AG09309 (cell line): ENCODE data around the gene SLC49A4.
A peak's percentile ranks its signal among the peaks of the same experiment; 100 is the strongest.

Experiments used
- DNase-seq: peaks from one replicate; pipeline ENCODE4 v3.0.0-alpha.2; 2010; ENCODE audit warnings: low read depth
- H3K4me3 ChIP-seq: 2 replicates; pipeline ENCODE4 v1.5.1; 2011; ENCODE audit warnings: mild to moderate bottlenecking, low read depth, low read length, moderate library complexity; ENCODE audit not compliant: control insufficient read depth
- TF ChIP-seq, protein P1 (sequence below): IDR thresholded peaks from 2 replicates; pipeline ENCODE4 v1.5.1; 2011; ENCODE audit warnings: mild to moderate bottlenecking, low read depth, low read length, inconsistent platforms; ENCODE audit not compliant: insufficient read depth, control insufficient read depth; ENCODE audit errors: missing control alignments

Gene SLC49A4

DNA sequence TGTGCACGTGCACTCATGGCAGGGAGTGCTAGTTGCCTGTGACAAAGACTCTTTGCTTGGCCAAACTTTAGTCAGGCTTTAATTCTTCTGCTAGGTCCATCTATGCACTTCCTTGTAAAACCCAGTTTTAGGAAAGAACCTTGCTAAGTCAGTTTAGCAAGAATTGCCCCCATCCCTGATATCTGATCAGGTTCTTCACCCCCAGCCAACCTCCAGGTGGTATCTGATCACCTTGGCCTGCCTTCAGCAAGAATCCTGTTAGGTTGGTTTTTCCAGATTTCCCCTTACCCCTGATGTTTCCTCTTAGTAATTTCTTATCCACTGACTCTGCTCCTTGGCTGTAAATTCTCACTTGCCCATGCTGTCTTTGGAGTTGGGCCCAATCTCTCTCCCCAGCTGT is 9.6 kb upstream of the SLC49A4 start:
- no peak overlapping the region for H3K4me3 ChIP-seq
- no peak for DNase-seq
- TF ChIP-seq, protein P1, sequence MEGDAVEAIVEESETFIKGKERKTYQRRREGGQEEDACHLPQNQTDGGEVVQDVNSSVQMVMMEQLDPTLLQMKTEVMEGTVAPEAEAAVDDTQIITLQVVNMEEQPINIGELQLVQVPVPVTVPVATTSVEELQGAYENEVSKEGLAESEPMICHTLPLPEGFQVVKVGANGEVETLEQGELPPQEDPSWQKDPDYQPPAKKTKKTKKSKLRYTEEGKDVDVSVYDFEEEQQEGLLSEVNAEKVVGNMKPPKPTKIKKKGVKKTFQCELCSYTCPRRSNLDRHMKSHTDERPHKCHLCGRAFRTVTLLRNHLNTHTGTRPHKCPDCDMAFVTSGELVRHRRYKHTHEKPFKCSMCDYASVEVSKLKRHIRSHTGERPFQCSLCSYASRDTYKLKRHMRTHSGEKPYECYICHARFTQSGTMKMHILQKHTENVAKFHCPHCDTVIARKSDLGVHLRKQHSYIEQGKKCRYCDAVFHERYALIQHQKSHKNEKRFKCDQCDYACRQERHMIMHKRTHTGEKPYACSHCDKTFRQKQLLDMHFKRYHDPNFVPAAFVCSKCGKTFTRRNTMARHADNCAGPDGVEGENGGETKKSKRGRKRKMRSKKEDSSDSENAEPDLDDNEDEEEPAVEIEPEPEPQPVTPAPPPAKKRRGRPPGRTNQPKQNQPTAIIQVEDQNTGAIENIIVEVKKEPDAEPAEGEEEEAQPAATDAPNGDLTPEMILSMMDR: no peak

- TF ChIP-seq, protein P1: no peak
- H3K4me3 ChIP-seq: no peak overlapping the region
- no peak for DNase-seq
Observed at GRCh38 chr3:122786066-122786465, 8.8 kb upstream of the SLC49A4 start.

- DNase-seq: no peak
- TF ChIP-seq, protein P1: no peak
- H3K4me3 ChIP-seq: no peak overlapping the region
Observed at GRCh38 chr3:122787872-122788271, 7.0 kb upstream of the SLC49A4 start.

DNA sequence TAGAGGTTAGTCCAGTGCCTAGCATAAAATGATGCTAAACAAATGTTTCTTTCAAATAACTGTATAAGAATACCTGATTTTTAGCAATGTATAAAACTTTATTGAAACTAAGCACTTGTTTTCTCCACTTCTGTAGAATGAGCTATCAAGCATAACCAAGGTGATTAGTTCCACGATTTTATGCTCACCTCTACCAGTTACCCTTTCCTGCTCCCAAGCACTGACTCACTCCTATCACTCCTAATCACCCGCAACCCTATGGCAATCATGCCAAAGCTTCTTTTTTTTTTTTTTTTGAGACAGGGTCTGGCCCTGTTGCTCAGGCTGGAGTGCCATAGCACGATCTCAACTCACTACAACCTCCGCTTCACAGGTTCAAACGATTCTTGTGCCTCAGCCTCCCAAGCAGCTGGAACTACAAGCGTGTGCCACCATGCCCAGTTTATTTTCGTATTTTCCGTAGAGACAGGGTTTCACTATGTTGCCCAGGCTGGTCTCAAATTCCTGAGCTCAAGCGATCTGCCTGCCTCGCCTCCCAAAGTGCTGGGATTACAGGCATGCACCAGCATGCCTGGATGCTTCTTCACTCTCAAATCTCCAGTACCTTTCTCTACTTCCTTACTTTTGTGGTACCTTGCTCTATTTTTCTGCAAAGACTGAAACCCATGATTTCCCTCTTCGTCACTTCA is 5.1 kb upstream of the SLC49A4 start:
- H3K4me3 ChIP-seq: no peak overlapping the region
- TF ChIP-seq, protein P1: no peak
- no peak for DNase-seq

DNA sequence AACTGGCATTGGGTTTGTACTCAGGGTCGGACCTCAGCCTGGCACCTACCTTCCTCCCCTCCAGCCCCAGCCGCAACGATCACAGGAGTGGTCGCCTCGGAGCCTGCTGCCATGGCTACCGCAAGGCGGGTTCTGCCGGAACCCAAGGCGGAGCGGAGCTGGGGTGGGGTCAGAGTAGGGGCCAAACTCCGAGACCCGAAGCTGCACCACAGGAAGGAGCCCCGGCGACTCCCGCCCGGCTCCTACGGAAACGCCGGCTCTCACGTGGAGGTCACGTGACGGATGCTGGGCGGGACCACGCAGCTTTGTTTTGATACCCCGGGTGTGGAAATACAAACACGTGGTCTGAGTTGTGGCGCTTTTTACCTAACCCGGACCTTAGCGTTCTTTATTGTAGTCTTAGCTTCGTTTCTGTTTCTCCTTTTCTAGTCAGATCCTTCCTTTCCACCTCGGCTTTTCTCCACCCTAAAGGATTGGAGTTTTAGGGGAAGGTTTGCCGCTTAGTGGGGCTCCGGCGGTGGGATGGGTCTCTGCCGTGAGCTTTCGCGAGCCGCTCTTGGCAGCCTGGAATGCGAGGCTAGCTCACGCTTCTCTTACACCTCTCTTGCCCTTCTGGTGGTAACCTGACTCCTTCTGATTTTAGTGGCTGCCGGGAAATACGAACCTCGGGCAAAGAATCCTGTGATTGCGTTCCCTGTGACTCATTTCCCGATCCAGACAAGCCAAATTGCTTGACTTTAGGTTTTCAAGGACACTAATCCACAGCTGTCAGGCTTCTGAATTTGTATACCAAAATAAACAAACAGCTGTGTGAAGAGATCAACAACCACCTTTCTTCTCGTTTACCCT is 1.1 kb upstream of the SLC49A4 start, which contains the start of gene HSPBAP1:
TSS of gene HSPBAP1 (minus strand) at position 264 of the 849 bp plus-strand sequence. CDS start at position 113, 151 bp downstream.
- H3K4me3 ChIP-seq: peak within 1 kb of the TSS; percentile 80
- TF ChIP-seq, protein P1: no peak
- peak; percentile 65 for DNase-seq

GRCh38 chr3:122794483-122794778 is 438 bp upstream of the SLC49A4 start:
- peak; percentile 33 for DNase-seq
- TF ChIP-seq, protein P1: no peak
- H3K4me3 ChIP-seq: peak overlapping the region; percentile 80
